Measurements from ENCODE around the gene TCEA2. TPM values are rescaled to one million over a fixed set of nuclear protein-coding genes. Genes with fewer than 3 reads are reported as not detected.

TCEA2 gene
- total and polyA plus RNA-seq, 9 of the 15 experiments (the other 6 are each of a cell fraction or from before 2014, with no cell fraction given) = 1.4 to 28.7 (median 5.4) TPM

DNA sequence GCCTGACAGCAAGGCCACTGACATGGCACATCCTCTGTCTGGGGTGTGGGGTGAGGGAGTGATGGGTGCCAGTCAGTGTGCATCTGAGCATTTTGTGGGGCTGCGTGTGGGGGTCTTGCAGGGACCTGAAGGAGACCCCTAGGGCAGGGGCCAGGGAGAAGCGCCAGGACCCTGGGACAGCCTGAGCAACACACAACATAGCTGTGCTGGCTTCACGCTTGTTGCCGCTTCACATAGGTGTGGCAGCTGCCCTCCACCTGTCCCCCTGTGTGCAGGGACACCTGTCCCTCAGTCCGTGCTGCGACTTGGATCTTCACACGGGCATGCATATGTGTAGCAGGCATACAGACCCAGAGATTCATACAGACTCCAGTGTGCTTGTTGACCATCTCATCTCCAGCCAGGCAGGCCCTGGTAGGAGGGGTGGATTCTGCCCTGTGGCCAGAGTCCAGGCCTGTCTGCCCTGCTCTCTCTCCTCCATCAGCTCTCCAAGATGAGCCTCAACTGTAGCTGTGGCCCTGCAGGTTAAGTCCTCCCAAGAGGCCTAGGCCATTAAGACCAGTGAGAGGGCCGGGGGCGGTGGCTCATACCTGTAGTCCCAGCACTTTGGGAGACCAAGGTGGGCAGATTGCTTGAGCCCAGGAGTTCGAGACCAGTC lies 47.5 kb downstream of the TCEA2 start:
- ATAC-seq = no peak
- H3K36me3 ChIP-seq (ENCODE audit: control insufficient read depth, insufficient read depth, low read length) = no peaks in the 10 kb centered on the region
- no peak for DNase-seq (ENCODE audit: extremely low read depth in 1 of 4, low spot score in 3 of 4)
- no peak overlapping the region for H3K4me3 ChIP-seq
- peaks cover 2% of the 10 kb centered on the region for H3K9me1 ChIP-seq (ENCODE audit: control insufficient read depth, insufficient read depth, low read length)
- H3K79me2 ChIP-seq (ENCODE audit: control insufficient read depth, insufficient read depth, low read length) = no peaks in the 10 kb centered on the region
- TF ChIP-seq STAT5A (IDR thresholded peaks at IDR 0.05; ENCODE audit: borderline replicate concordance, low read length) (no peak), ZNF551 (CRISPR knock-in tag; IDR thresholded peaks at IDR 0.05) (no peak), HSF4 (CRISPR knock-in tag; IDR thresholded peaks at IDR 0.05; ENCODE audit: borderline replicate concordance) (no peak), RNF2 (IDR thresholded peaks at IDR 0.05) (no peak), SMC3 (conservative IDR thresholded peaks at IDR 0.05; ENCODE audit: insufficient read depth, low read depth, low read length) (no peak), HDGF (IDR thresholded peaks at IDR 0.05) (no peak), SAFB (IDR thresholded peaks at IDR 0.05; ENCODE audit: borderline replicate concordance, low read depth, low read length) (no peak), NR1H2 (CRISPR knock-in tag; IDR thresholded peaks at IDR 0.05) (no peak), KLF6 (CRISPR knock-in tag; IDR thresholded peaks at IDR 0.05; ENCODE audit: borderline replicate concordance) (no peak), FIP1L1 (IDR thresholded peaks at IDR 0.05; ENCODE audit: low read depth, low read length, poor library complexity, severe bottlenecking) (no peak), SMARCB1 (IDR thresholded peaks at IDR 0.05; ENCODE audit: insufficient read length, low read depth) (no peak), NCOA4 (IDR thresholded peaks at IDR 0.05; ENCODE audit: partially characterized antibody) (no peak), ZNF668 (CRISPR knock-in tag; IDR thresholded peaks at IDR 0.05) (no peak)
- TF ChIP-seq, protein P1, sequence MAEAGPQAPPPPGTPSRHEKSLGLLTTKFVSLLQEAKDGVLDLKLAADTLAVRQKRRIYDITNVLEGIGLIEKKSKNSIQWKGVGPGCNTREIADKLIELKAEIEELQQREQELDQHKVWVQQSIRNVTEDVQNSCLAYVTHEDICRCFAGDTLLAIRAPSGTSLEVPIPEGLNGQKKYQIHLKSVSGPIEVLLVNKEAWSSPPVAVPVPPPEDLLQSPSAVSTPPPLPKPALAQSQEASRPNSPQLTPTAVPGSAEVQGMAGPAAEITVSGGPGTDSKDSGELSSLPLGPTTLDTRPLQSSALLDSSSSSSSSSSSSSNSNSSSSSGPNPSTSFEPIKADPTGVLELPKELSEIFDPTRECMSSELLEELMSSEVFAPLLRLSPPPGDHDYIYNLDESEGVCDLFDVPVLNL (CRISPR knock-in tag; IDR thresholded peaks at IDR 0.05; ENCODE audit: low read depth) = no peak
- ChIA-PET POLR2A (interaction anchor here (0.6 to 0.7 kb wide), 3 partner anchors 10 to 84 kb away, joined by 3 to 4 read pairs (median 3); partner anchors contain the start of gene TCEA2), CTCF (ENCODE audit: low intra/inter-chr PET ratio) (no interaction called here)
- peaks cover 38 to 86% of the 10 kb centered on the region in 2 experiments; a peak in 4 of 5 replicates for H3K27me3 ChIP-seq (ENCODE audit: control insufficient read depth in 2 of 2, insufficient read depth in 2 of 2, low read length in 2 of 2)
- H3K27ac ChIP-seq (ENCODE audit: extremely low read depth, low read depth, low read length) = no peak overlapping the region
- 13% methylated on average over 10 of the region's 10 CpGs for WGBS (ENCODE audit: insufficient coverage, low coverage, missing lambda C conversion rate)
- BruUV-seq (replicated peaks) = no TSS peak
- H4K20me1 ChIP-seq (replicated peaks; ENCODE audit: control insufficient read depth, insufficient read depth, low read length) = peaks cover 19% of the 10 kb centered on the region; the same call in 1 of the 2 replicates
- H2AFZ ChIP-seq (ENCODE audit: low read depth, low read length) = no peak overlapping the region
- intact Hi-C loops (cut with micrococcal nuclease) = no loop called here
- no peak overlapping the region for H3K9ac ChIP-seq (ENCODE audit: insufficient read depth in 1 of 2, low read depth in 2 of 2, low read length in 2 of 2)
- FAIRE-seq = no peak
- no peak overlapping the region for H3K4me2 ChIP-seq (ENCODE audit: insufficient read depth, low read length)
- H3K9me3 ChIP-seq (replicated peaks; ENCODE audit: control insufficient read depth, insufficient read depth, low read depth, low read length) = no peaks in the 10 kb centered on the region
- in situ Hi-C loops (cut with MboI) = no loop called here
- H3K4me1 ChIP-seq (replicated peaks in 1 of 2; ENCODE audit: control insufficient read depth in 2 of 2, insufficient read depth in 2 of 2, low read length in 2 of 2) = peaks cover 0 to 35% of the 10 kb centered on the region in 2 experiments; a peak in 3 of 5 replicates
